Esophagus squamous epithelium (tissue), 4 donors: ENCODE results near the gene BICRAL.

Experiments
- POLR2A ChIP-seq, 4 donors: fragments of 450-650 bp; IDR thresholded peaks; one replicate each; pipeline ENCODE4 v1.6.1; 2017; ENCODE audit warnings: antibody characterized with exemption in 4 of 4, mild to moderate bottlenecking in 4 of 4, moderate library complexity in 3 of 4
- TF ChIP-seq, protein P1 (sequence below), 6 experiments: fragments of 450-650 bp in 4 of 6; fragments of 200-600 bp in 2 of 6; sonication (generic) in 2 of 6; IDR thresholded peaks; one replicate each; pipeline ENCODE4 v1.5.1; 2016 to 2019; ENCODE audit warnings: antibody characterized with exemption in 6 of 6, mild to moderate bottlenecking in 4 of 6, moderate library complexity in 4 of 6

DNA sequence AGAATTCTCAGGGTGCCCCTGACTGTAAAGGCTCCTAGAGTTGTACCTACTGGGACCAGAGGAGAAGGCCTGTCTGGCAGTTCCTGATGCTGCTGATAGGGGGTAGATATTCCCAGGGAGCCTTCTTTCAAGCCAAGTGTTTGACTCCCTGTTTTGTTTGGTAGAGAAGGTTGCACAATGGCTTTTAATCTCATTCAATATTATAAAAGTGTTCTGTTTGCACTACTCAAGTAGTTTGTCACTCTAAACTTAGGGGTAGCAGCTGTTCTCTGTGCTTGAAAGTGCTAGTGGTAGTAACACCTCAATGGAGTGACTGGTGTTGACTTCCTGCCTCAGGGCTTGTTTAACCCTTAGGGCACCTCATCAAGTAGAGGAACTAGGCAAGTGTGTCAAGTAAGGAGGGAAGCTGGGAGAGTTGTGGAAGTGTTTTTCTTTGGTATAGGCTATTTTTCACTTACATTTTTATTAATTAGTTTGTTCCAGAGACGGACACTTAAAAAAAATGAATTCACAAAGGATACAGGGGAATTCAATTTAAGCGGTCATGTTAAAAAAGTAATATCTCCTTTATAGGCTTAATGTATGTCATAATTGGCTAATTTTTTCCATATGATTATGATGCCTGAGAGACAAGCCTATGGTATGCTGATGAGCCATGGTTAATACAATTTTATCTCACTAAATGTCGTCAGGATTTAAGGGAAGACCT is 38.1 kb downstream of the BICRAL start:
- TF ChIP-seq, protein P1, sequence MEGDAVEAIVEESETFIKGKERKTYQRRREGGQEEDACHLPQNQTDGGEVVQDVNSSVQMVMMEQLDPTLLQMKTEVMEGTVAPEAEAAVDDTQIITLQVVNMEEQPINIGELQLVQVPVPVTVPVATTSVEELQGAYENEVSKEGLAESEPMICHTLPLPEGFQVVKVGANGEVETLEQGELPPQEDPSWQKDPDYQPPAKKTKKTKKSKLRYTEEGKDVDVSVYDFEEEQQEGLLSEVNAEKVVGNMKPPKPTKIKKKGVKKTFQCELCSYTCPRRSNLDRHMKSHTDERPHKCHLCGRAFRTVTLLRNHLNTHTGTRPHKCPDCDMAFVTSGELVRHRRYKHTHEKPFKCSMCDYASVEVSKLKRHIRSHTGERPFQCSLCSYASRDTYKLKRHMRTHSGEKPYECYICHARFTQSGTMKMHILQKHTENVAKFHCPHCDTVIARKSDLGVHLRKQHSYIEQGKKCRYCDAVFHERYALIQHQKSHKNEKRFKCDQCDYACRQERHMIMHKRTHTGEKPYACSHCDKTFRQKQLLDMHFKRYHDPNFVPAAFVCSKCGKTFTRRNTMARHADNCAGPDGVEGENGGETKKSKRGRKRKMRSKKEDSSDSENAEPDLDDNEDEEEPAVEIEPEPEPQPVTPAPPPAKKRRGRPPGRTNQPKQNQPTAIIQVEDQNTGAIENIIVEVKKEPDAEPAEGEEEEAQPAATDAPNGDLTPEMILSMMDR (IDR thresholded peaks at IDR 0.05), result peak in 3 of 6 experiments; percentile 17 to 25 (median 20)
- no peak for TF ChIP-seq POLR2A (IDR thresholded peaks at IDR 0.05)
